GM12878 (cell line): ENCODE measurements around the gene BNC2.

Experiments
- CREB1 ChIP-seq: IDR thresholded peaks from 2 replicates; pipeline ENCODE4 v1.6.1; 2012; ENCODE audit warnings: low read depth, mild to moderate bottlenecking, inconsistent platforms
- CTCF ChIP-seq, 3 experiments: IDR thresholded peaks in 2 of 3; conservative IDR thresholded peaks in 1 of 3; 2 replicates each; pipeline ENCODE4 v1.5.1; 2011; ENCODE audit warnings: low read depth in 3 of 3, low read length in 3 of 3, mild to moderate bottlenecking in 3 of 3, control low read depth in 2 of 3, moderate library complexity in 2 of 3, inconsistent platforms in 1 of 3, mixed read lengths in 1 of 3; ENCODE audit not compliant: control insufficient read depth in 2 of 3, insufficient read depth in 1 of 3; ENCODE audit errors: extremely low read depth in 1 of 3
- ETV6 ChIP-seq, 2 experiments: fragments of 450-650 bp in 1 of 2; IDR thresholded peaks in 1 of 2; conservative IDR thresholded peaks in 1 of 2; 2 replicates each; pipeline ENCODE4 v1.6.1; 2014; ENCODE audit warnings: antibody characterized with exemption in 1 of 2, borderline replicate concordance in 1 of 2, low read depth in 1 of 2, mild to moderate bottlenecking in 1 of 2, moderate library complexity in 1 of 2
- MAX ChIP-seq: IDR thresholded peaks from 2 replicates; pipeline ENCODE4 v1.6.1; 2012; ENCODE audit warnings: low read depth, low read length, improper control_type of control experiment
- MYC ChIP-seq: IDR thresholded peaks from 2 replicates; pipeline ENCODE4 v1.6.1; 2011; ENCODE audit warnings: mild to moderate bottlenecking, low read length, moderate library complexity, inconsistent platforms; ENCODE audit not compliant: insufficient read depth, insufficient replicate concordance, insufficient read length, severe bottlenecking
- NR2C2 ChIP-seq: IDR thresholded peaks from 2 replicates; pipeline ENCODE4 v1.6.1; 2011; ENCODE audit warnings: borderline replicate concordance, low read depth; ENCODE audit not compliant: control insufficient read depth, insufficient read length
- NRF1 ChIP-seq: conservative IDR thresholded peaks from 2 replicates; pipeline ENCODE4 v1.6.1; 2011; ENCODE audit warnings: mild to moderate bottlenecking, low read depth, low read length, improper control_type of control experiment
- SPI1 ChIP-seq: IDR thresholded peaks from 2 replicates; pipeline ENCODE4 v1.6.1; 2011; ENCODE audit warnings: low read depth, mild to moderate bottlenecking, low read length, moderate library complexity, borderline replicate concordance; ENCODE audit not compliant: insufficient read depth
- ZBTB11 ChIP-seq: fragments of 450-650 bp; formaldehyde crosslinking; IDR thresholded peaks from 2 replicates; pipeline ENCODE4 v1.5.0; 2022; ENCODE audit warnings: mild to moderate bottlenecking, missing genetic modification characterization

GRCh38 chr9:16884373-16884772 is 13.9 kb upstream of the BNC2 start:
- TF ChIP-seq CREB1 (no peak), NRF1 (no peak), CTCF (IDR thresholded peaks at IDR 0.05 in 2 of 3, conservative IDR thresholded peaks at IDR 0.05 in 1 of 3; ENCODE audit: control insufficient read depth in 2 of 3, extremely low read depth in 1 of 3, insufficient read depth in 1 of 3, low read depth in 3 of 3, low read length in 3 of 3) (no peak), SPI1 (no peak), MYC (no peak), NR2C2 (no peak), MAX (no peak), ZBTB11 (CRISPR knock-in tag) (no peak), ETV6 (conservative IDR thresholded peaks at IDR 0.05 in 1 of 2, IDR thresholded peaks at IDR 0.05 in 1 of 2; ENCODE audit: borderline replicate concordance in 1 of 2, low read depth in 1 of 2) (no peak)
